ENCODE measurements around the gene HIVEP1. TPM values are rescaled to one million over a fixed set of nuclear protein-coding genes. Genes with fewer than 3 reads are reported as not detected.

The HIVEP1 gene
- total RNA-seq, 2 donors from 2014 or later, result 33.6 to 35.1 TPM

- Mint-ChIP-seq H3K9me3 (peaks cover 10% of the 10 kb centered on the region), H3K27me3 (ENCODE audit: insufficient read depth) (no peaks in the 10 kb centered on the region), H3K4me1 (peaks cover 8% of the 10 kb centered on the region), H3K4me3 (no peak overlapping the region), H3K27ac (no peak overlapping the region), H3K36me3 (ENCODE audit: low read depth) (peaks cover 9% of the 10 kb centered on the region)
- TF ChIP-seq, protein P1, sequence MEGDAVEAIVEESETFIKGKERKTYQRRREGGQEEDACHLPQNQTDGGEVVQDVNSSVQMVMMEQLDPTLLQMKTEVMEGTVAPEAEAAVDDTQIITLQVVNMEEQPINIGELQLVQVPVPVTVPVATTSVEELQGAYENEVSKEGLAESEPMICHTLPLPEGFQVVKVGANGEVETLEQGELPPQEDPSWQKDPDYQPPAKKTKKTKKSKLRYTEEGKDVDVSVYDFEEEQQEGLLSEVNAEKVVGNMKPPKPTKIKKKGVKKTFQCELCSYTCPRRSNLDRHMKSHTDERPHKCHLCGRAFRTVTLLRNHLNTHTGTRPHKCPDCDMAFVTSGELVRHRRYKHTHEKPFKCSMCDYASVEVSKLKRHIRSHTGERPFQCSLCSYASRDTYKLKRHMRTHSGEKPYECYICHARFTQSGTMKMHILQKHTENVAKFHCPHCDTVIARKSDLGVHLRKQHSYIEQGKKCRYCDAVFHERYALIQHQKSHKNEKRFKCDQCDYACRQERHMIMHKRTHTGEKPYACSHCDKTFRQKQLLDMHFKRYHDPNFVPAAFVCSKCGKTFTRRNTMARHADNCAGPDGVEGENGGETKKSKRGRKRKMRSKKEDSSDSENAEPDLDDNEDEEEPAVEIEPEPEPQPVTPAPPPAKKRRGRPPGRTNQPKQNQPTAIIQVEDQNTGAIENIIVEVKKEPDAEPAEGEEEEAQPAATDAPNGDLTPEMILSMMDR (conservative IDR thresholded peaks at IDR 0.05), result peak; percentile 52
- Histone ChIP-seq H3K27ac (ENCODE audit: low read depth, low read length) (no peak overlapping the region), H3K4me1 (ENCODE audit: control insufficient read depth, insufficient read depth, low read length) (peaks cover 6% of the 10 kb centered on the region), H3K27me3 (ENCODE audit: control insufficient read depth, insufficient read depth, low read length, poor library complexity, severe bottlenecking) (no peaks in the 10 kb centered on the region), H3K36me3 (ENCODE audit: control insufficient read depth, insufficient read depth, low read length) (peaks cover 2% of the 10 kb centered on the region), H3K4me3 (ENCODE audit: low read length) (no peak overlapping the region), H3K9ac (ENCODE audit: extremely low read depth, low read length, poor library complexity, severe bottlenecking) (no peak overlapping the region), H3K9me3 (ENCODE audit: control insufficient read depth, low read length) (no peaks in the 10 kb centered on the region)
- WGBS, 2 experiments (ENCODE audit: insufficient coverage in 1 of 2, insufficient read length in 1 of 2), result 87 to 100% methylated on average over 2 to 6 of the region's 6 CpGs
- no peak for DNase-seq
These were observed 135.6 kb downstream of the HIVEP1 start for GRCh38 chr6:12147557-12148316.

- H3K36me3 Mint-ChIP-seq (ENCODE audit: low read depth), result peaks cover 9% of the 10 kb centered on the region
These were observed 136.2 kb downstream of the HIVEP1 start for GRCh38 chr6:12148317-12148801.

DNA sequence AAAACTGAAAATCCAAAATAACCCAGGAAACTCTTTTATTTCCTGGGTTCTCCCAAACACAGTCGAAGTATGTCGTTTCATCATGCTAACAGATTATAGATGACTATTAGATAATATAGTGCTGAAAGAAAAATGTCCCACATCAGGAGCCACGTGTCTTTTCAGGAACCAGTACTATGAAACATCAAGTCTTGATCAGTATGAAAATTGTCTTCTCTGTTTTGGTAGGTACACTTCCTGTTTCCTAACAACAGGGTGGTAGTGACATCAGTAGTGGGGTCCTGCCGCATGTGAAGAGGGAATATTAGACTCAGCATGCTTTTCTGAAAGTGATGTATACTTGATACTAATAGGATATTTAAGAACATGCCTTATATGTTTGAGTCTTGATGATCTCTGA lies 136.7 kb downstream of the HIVEP1 start:
- peaks cover 2% of the 10 kb centered on the region for H3K36me3 ChIP-seq (ENCODE audit: control insufficient read depth, insufficient read depth, low read length)
- H3K4me1 ChIP-seq (ENCODE audit: control insufficient read depth, insufficient read depth, low read length), result peaks cover 6% of the 10 kb centered on the region
- 70 to 87% methylated on average over 2 to 4 of the region's 4 CpGs for WGBS, 2 experiments (ENCODE audit: insufficient coverage in 1 of 2, insufficient read length in 1 of 2)
- Mint-ChIP-seq H3K27ac (no peak overlapping the region), H3K36me3 (ENCODE audit: low read depth) (peaks cover 8% of the 10 kb centered on the region), H3K9me3 (peaks cover 2% of the 10 kb centered on the region), H3K4me1 (peaks cover 8% of the 10 kb centered on the region), H3K27me3 (ENCODE audit: insufficient read depth) (no peaks in the 10 kb centered on the region), H3K4me3 (no peak overlapping the region)
- no peaks in the 10 kb centered on the region for H3K9me3 ChIP-seq (ENCODE audit: control insufficient read depth, low read length)
- H3K9ac ChIP-seq (ENCODE audit: extremely low read depth, low read length, poor library complexity, severe bottlenecking), result no peak overlapping the region
- H3K27ac ChIP-seq (ENCODE audit: low read depth, low read length), result no peak overlapping the region
- TF ChIP-seq, protein P1 (conservative IDR thresholded peaks at IDR 0.05), result no peak
- H3K27me3 ChIP-seq (ENCODE audit: control insufficient read depth, insufficient read depth, low read length, poor library complexity, severe bottlenecking), result no peaks in the 10 kb centered on the region
- DNase-seq, result no peak
- H3K4me3 ChIP-seq (ENCODE audit: low read length), result no peak overlapping the region

More at GRCh38 chr6:12148317-12148801, 136.2 kb downstream of the HIVEP1 start:
- Mint-ChIP-seq H3K9me3 (peaks cover 7% of the 10 kb centered on the region), H3K27ac (no peak overlapping the region), H3K4me3 (no peak overlapping the region), H3K4me1 (peaks cover 8% of the 10 kb centered on the region), H3K27me3 (ENCODE audit: insufficient read depth) (no peaks in the 10 kb centered on the region)
- Histone ChIP-seq H3K9me3 (ENCODE audit: control insufficient read depth, low read length) (no peaks in the 10 kb centered on the region), H3K4me3 (ENCODE audit: low read length) (no peak overlapping the region), H3K27ac (ENCODE audit: low read depth, low read length) (no peak overlapping the region), H3K9ac (ENCODE audit: extremely low read depth, low read length, poor library complexity, severe bottlenecking) (no peak overlapping the region), H3K27me3 (ENCODE audit: control insufficient read depth, insufficient read depth, low read length, poor library complexity, severe bottlenecking) (no peaks in the 10 kb centered on the region), H3K4me1 (ENCODE audit: control insufficient read depth, insufficient read depth, low read length) (peaks cover 6% of the 10 kb centered on the region), H3K36me3 (ENCODE audit: control insufficient read depth, insufficient read depth, low read length) (peaks cover 2% of the 10 kb centered on the region)
- no peak for DNase-seq
- 67 to 94% methylated on average over 2 to 3 of the region's 3 CpGs for WGBS, 2 experiments (ENCODE audit: insufficient coverage in 1 of 2, insufficient read length in 1 of 2)
- TF ChIP-seq, protein P1 (conservative IDR thresholded peaks at IDR 0.05), result no peak

Data from endodermal cell (in vitro differentiated cells).